Motor neuron (in vitro differentiated cells): ENCODE measurements around the gene EGFL6. TPM values are rescaled to one million over a fixed set of nuclear protein-coding genes. Genes with fewer than 3 reads are reported as not detected.

Experiments used
- ATAC-seq, 8 experiments: fragments of 200-7000 bp; cut with Tn5 transposase; replicated peaks in 6 of 8; 2 replicates each; pipeline ENCODE4 v1.8.0; 2021; ENCODE audit warnings: mild to moderate bottlenecking in 8 of 8, moderate library complexity in 8 of 8
- H3K27ac ChIP-seq, 2 donors: fragments of 250-450 bp; sonication (Bioruptor Pico); 2 replicates each; pipeline ENCODE4 v1.9.0; 2021; ENCODE audit warnings: antibody characterized with exemption in 2 of 2, mild to moderate bottlenecking in 2 of 2, moderate library complexity in 1 of 2
- H3K4me1 ChIP-seq, 2 donors: fragments of 250-450 bp; sonication (Bioruptor Pico); replicated peaks in 1 of 2; 2 replicates each; pipeline ENCODE4 v1.6.1; 2021; ENCODE audit warnings: antibody characterized with exemption in 2 of 2, mild to moderate bottlenecking in 2 of 2, moderate library complexity in 1 of 2
- H3K4me3 ChIP-seq, 5 donors: fragments of 250-450 bp; sonication (Bioruptor Pico); 2 replicates each; pipeline ENCODE4 v1.9.0; 2021; ENCODE audit warnings: antibody characterized with exemption in 5 of 5, mild to moderate bottlenecking in 5 of 5, moderate library complexity in 4 of 5
- WGBS, 10 experiments: fragments of 450-650 bp; shearing (Covaris generic); methylation state at CpG; one replicate each; pipeline ENCODE4 v1.0.0; 2022; 5-methylcytosine and 5-hydroxymethylcytosine counted together
- in situ Hi-C, 9 experiments: fragments of 400-800 bp; cut with MboI; loops; one replicate each; pipeline ENCODE4 v1.15.0; 2021; ENCODE audit warnings: low sequenced_read_pairs in 9 of 9, low pct_unique_long_range_greater_than_20kb in 2 of 9; ENCODE audit not compliant: unreplicated experiment in 9 of 9
- total RNA-seq, 8 experiments: library from RNA; unstranded; fragments of 300-600 nt; gene quantifications; 2 replicates each; pipeline versions ENCODE4 v1.2.3 to v1.2.4, GENCODE V29; 2022

EGFL6 gene
- total RNA-seq, 8 experiments from 2014 or later = 0.33 to 6.8 (median 2.0) TPM

DNA sequence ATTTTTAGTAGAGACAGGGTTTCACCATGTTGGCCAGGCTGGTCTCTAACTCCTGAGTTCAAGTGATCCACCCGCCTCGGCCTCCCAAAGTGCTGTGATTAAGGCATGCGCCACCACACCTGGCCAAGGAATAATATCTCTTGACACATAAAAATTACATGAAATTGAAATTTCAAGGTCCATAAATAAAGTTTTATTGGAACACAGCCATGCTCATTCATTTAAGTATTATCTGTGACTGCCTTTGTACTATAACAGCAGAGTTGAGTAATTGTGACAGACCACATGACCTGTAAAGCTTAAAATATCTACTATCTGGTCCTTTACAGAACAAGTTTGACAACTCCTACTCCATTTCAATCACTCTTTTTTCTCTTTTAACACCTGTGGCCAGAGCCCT, 17.8 kb upstream of the EGFL6 start:
- H3K4me1 ChIP-seq = no peaks in the 10 kb centered on the region
- H3K4me3 ChIP-seq = no peak overlapping the region
- in situ Hi-C loops = no loop called here
- H3K27ac ChIP-seq = no peak overlapping the region
- 50 to 100% (median 92%) methylated on average over 2 to 3 of the region's 3 CpGs; no CpG with 5 or more reads in 6 of the 10 experiments for WGBS, 10 experiments
- ATAC-seq = no peak

DNA sequence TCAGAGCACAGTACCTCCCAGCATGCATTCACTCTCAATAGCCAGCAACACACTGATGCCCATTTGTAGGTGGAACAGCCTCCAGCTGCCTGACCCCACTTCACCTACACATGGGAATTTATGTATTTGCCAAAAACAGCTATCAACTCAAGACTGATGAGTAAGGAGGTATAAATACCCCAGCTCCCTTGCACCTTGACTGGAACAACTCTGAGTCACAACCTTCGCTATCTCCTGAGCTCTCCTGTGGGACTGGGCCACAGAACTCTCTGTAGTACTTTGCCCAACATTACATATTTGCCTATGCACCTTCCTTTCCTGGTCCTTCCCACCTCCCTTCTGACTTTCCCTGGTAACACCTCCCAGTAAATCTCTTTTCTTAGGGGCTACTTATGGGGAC, 16.5 kb upstream of the EGFL6 start:
- Histone ChIP-seq H3K4me1 (no peaks in the 10 kb centered on the region), H3K27ac (no peak overlapping the region), H3K4me3 (no peak overlapping the region)
- ATAC-seq = no peak
- in situ Hi-C loops = no loop called here
- WGBS, 10 experiments = 67% methylated on average over 1 of the region's 1 CpG; no CpG with 5 or more reads in 9 of the 10 experiments

DNA sequence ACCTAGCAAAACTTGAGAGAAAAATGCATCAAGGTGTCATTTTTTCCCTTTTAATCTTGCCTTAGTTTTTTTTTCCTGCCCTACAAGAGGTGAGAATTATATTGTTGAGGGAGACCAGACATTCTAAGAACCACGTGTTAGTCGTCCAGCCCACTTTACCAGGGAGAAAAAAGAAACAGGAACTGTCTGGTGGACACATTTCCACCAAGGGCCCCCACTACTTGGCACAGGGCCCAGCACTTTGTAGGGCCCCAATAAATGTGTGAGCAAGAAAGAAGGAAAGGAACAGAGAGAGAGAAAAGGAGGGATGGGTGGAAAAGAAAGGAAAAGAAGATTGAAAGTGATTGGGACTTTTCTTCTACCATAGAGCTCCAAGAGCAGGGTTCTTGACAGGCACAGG, 3.9 kb upstream of the EGFL6 start:
- in situ Hi-C loops = no loop called here
- H3K4me1 ChIP-seq = no peaks in the 10 kb centered on the region
- no peak overlapping the region for H3K4me3 ChIP-seq
- no peak for ATAC-seq
- no peak overlapping the region for H3K27ac ChIP-seq
- 10 to 76% (median 65%) methylated on average over 2 of the region's 2 CpGs; no CpG with 5 or more reads in 7 of the 10 experiments for whole genome bisulfite sequencing, 10 experiments

DNA sequence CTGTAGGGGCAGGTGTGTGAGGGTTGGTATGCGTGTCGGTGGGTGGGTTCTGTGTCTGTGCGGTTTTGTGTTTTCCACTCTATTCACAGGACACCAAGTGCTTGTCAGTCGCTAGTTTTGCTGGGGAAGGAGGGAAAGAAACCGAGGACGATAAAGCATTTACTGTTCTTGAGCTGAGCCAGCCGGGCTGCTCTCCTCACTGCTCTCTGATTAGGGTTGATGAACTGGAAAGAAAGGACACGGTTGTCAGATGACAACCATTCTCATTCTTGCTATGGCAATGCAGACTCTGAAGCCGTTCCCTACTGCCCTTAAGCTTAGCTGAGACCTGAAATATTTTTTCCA, 832 bp downstream of the EGFL6 start:
- no peak overlapping the region for H3K27ac ChIP-seq
- WGBS, 10 experiments = 0 to 27% methylated on average over 2 to 6 of the region's 9 CpGs; no CpG with 5 or more reads in 8 of the 10 experiments
- H3K4me1 ChIP-seq = no peaks in the 10 kb centered on the region
- ATAC-seq = peak in 4 of 8 experiments; percentile 15 to 62 (median 60)
- in situ Hi-C loops = no loop called here
- H3K4me3 ChIP-seq = peak overlapping the region; percentile 32 to 46 (median 34)

DNA sequence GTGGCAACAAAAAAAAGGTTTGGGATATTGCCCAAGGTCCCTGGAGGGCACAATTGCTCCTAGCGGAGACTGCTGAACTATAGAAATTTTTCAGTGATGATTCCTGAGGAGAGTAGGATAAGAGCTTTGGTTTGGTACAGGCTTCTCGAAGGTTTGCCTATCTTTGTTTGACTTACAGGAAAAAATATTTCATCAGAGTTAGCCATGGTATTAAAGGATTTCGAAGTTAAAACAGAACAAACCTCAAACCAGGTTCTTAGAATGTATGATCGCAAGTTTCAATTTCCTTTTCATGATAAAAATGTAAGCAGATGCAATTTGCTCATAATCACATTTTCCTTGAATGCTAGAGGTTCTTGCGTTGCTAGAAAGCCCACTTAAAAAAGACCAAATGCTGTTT, 1.7 kb downstream of the EGFL6 start:
- H3K4me3 ChIP-seq = no peak overlapping the region
- no peak for ATAC-seq
- WGBS, 10 experiments = 11 to 100% (median 78%) methylated on average over 1 to 4 of the region's 5 CpGs; no CpG with 5 or more reads in 5 of the 10 experiments
- no peaks in the 10 kb centered on the region for H3K4me1 ChIP-seq
- in situ Hi-C loops = no loop called here
- no peak overlapping the region for H3K27ac ChIP-seq

DNA sequence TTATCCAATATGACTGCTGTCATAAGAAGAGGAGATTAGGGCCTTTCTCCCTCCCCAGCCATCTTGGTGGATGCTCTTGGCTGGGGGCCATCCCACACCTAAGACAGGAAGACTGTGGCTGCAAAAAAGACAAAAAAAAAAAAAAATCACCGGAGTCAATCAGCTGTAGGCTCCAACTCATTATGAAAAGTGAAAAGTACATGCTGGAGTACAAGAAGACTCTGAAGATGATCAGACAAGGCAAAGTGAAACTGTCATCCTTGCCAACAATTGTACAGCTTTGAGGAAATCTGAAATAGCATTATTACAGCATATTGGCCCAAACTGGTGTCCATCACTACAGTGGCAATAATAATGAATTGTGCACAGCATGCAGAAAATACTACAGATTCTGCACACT, 5.2 kb downstream of the EGFL6 start:
- no peak for ATAC-seq
- H3K27ac ChIP-seq = no peak overlapping the region
- in situ Hi-C loops = no loop called here
- no peaks in the 10 kb centered on the region for H3K4me1 ChIP-seq
- WGBS, 10 experiments = 75 to 80% methylated on average over 1 of the region's 1 CpG; no CpG with 5 or more reads in 8 of the 10 experiments
- no peak overlapping the region for H3K4me3 ChIP-seq

DNA sequence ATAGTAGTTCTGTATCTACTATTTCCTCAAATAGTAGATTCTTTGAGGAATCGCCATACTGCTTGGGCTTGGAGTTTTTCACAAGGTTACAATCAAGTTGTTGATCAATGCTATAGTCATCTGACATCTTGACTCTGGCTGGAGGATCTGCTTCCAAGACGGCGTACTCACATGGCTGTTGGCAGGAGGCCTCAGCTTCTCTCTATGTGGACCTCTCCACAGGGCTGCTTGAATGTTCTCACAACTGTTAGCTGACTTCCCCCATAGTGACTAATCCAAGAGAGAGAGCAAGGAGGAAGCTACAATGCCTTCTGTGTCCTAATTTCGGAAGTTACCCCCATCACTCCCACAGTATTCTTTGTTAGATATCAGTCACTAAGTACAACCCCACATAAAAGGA, 10.3 kb downstream of the EGFL6 start:
- H3K4me1 ChIP-seq = no peaks in the 10 kb centered on the region
- no peak overlapping the region for H3K4me3 ChIP-seq
- no peak overlapping the region for H3K27ac ChIP-seq
- 31 to 100% (median 72%) methylated on average over 1 to 4 of the region's 4 CpGs; no CpG with 5 or more reads in 6 of the 10 experiments for WGBS, 10 experiments
- in situ Hi-C loops = no loop called here
- no peak for ATAC-seq

DNA sequence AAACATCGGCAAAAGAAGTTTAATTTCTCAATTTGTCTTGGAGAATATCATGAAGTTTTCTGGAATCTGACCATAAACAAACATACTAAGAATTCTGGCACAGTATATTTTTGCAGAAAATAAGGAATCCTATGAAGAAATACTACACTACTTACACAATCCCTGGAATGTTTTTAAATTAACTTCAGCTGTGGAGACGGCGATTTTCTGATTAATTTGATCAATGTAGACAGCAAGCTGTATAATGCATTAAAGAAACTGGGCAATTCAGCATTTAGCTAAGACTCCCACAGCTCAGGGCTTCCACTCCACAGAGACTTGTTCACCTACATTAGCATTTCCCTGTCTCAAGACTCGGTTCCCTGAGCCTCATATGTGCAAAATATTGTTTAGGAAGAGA, 12.2 kb downstream of the EGFL6 start:
- ATAC-seq = no peak
- no peak overlapping the region for H3K27ac ChIP-seq
- 0 to 76% (median 44%) methylated on average over 1 to 3 of the region's 4 CpGs; no CpG with 5 or more reads in 4 of the 10 experiments for WGBS, 10 experiments
- H3K4me1 ChIP-seq = no peaks in the 10 kb centered on the region
- H3K4me3 ChIP-seq = no peak overlapping the region
- in situ Hi-C loops = no loop called here

DNA sequence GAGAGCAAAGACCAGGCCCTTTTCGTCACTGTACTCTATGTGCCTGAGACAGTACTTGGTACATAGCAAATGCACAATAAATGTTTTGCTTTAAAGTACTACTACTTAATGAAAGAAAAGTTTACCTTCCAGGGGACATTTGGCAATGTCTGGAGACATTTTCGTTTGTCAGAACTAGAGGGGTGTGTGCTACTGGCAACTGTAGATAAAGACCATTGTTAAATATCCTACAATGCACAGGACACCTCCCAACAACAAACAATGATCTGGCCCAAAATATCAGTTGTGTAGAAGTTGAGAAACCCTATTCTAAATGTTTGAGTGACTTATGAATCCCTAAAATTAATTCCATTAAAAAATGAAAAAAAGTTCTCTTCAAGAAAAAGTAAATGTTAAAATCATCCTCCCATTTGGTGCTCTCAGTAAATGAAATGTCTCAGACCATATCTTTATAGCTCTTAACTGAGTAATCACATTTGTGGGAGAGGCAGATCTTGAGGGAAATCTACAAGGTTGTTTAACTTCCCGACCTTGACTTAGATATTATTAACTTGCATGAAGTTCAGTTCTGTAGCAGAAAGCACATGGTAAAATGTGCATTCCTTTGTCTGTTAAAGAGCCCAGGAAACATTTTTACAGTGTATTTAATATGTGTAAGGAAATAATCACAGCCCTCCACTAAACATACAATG, 18.5 kb downstream of the EGFL6 start:
- ATAC-seq = no peak
- no peaks in the 10 kb centered on the region for H3K4me1 ChIP-seq
- in situ Hi-C loops = no loop called here
- WGBS, 10 experiments = 15 to 100% (median 60%) methylated on average over 1 to 3 of the region's 3 CpGs; no CpG with 5 or more reads in 5 of the 10 experiments
- H3K27ac ChIP-seq = no peak overlapping the region
- no peak overlapping the region for H3K4me3 ChIP-seq

DNA sequence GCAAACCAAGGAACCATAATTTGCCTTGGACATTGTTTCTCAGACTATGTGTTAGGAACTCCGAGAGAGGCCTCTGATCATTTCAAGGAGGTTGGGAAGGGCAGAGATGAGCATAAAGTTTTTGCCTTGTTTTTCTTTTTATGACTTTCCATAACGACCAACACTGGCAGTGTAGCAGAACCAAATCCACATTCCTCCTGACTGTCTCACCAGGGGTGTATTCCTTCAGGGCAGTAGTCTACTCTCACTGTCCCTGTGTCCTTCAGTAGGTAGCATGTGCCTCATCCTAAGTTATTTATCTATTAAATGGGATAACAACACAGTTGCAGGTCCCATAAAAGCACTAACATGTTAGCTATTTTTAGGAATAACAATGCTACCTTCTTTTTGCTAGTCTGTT, 20.8 kb downstream of the EGFL6 start:
- 0 to 83% (median 20%) methylated on average over 1 to 2 of the region's 2 CpGs; no CpG with 5 or more reads in 3 of the 10 experiments for WGBS, 10 experiments
- Histone ChIP-seq H3K4me1 (no peaks in the 10 kb centered on the region), H3K27ac (no peak overlapping the region), H3K4me3 (no peak overlapping the region)
- peak in 2 of 8 experiments; percentile 51 to 79 for ATAC-seq
- in situ Hi-C loops = no loop called here

DNA sequence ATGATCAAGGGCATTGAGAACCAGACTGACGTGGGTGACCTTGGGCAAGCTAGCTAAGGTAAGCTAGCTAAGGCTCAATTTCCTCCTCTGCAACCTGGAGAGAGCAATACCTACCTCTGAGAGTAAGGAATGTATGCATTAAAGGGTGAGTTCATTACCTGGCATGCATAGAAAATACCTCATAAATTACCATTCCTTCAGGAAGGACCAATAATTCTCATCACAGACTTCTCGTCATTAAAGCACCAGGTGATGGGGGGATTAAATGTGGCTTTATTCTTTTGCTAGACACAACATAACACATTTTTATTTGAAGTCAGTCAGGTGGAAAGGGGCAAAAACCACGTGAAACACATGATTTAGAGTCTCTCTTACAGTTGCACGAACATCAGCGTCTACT, 21.5 kb downstream of the EGFL6 start:
- 0 to 67% (median 25%) methylated on average over 1 to 5 of the region's 5 CpGs; no CpG with 5 or more reads in 5 of the 10 experiments for WGBS, 10 experiments
- Histone ChIP-seq H3K4me3 (no peak overlapping the region), H3K27ac (no peak overlapping the region), H3K4me1 (no peaks in the 10 kb centered on the region)
- no peak for ATAC-seq
- in situ Hi-C loops = no loop called here

DNA sequence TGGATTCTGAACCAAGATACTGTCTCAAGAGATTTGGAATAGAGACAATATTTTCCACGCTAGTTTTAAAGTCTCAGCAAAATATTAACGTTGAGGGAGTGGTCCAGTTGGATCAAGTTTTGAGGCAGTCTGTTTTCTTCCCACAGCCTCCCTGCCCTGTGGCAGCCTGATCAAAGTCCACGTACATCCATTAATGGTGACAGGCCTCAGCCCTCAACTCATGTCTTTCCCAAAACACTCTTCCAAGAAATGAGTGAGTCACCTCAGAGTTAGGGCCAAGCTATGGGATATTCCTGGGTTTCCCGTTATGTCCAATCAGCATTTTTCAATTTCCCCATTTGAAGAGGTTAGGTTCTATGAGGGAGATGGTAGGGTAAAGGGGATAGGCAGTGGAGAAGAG, 28.5 kb downstream of the EGFL6 start:
- no peak overlapping the region for H3K4me3 ChIP-seq
- 0 to 100% (median 64%) methylated on average over 1 to 3 of the region's 4 CpGs; no CpG with 5 or more reads in 6 of the 10 experiments for WGBS, 10 experiments
- no peak overlapping the region for H3K27ac ChIP-seq
- peak in 2 of 8 experiments; percentile 92 to 96 for ATAC-seq
- H3K4me1 ChIP-seq = no peaks in the 10 kb centered on the region
- in situ Hi-C loops = no loop called here

DNA sequence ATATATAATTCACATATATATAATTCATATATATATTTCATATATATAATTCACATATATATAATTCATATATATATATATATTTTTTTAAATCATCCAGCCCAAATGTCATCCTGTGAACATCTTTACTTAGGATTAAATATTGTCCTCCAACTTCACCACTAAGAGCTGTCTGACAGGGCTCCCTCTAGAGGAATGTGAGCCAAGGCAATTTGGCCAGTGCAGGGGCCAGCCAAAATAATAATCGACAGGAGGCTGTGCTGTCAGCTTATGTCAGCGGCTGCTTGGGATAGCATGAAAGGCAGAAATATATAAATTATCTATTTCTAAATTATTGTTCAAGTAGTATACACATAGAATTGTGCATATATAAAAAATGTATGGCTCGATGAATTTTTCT, 29.5 kb downstream of the EGFL6 start:
- H3K27ac ChIP-seq = no peak overlapping the region
- no peak for ATAC-seq
- WGBS, 10 experiments = 77 to 100% (median 94%) methylated on average over 1 to 3 of the region's 3 CpGs; no CpG with 5 or more reads in 6 of the 10 experiments

DNA sequence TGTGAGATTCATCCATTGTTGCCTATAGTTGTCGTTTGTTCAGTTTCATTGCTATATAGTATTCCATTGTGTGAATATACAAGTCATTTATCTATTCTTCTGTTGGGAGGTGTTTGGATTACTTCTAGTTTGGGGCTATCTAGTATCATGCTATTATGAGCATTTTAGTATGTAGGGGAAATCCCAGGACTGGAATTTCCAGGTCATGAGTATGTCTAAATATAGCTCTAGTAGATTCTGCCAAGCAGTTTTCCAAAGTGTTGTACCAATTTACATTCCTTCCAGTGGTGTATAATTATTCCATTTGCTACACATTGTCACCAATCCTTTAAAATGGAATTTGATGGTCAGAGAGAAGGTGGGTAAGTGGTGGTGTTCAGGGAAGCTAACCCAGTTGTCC, 30.1 kb downstream of the EGFL6 start:
- 57 to 100% (median 85%) methylated on average over 1 of the region's 1 CpG; no CpG with 5 or more reads in 6 of the 10 experiments for WGBS, 10 experiments
- in situ Hi-C loops = no loop called here
- no peaks in the 10 kb centered on the region for H3K4me1 ChIP-seq
- ATAC-seq = peak in 1 of 8 experiments; percentile 50
- H3K27ac ChIP-seq = no peak overlapping the region
- no peak overlapping the region for H3K4me3 ChIP-seq

More for the DNA sequence above, 29.5 kb downstream of the EGFL6 start:
- Histone ChIP-seq H3K4me1 (no peaks in the 10 kb centered on the region), H3K4me3 (no peak overlapping the region)
- in situ Hi-C loops = no loop called here
